IPS-18c (cell line): Measurements from ENCODE around the gene PTGS2.
A peak's percentile ranks its signal among the peaks of the same experiment; 100 is the strongest.

Source experiments
- H3K4me3 ChIP-seq: 2 replicates; pipeline ENCODE4 v1.7.0; 2013; ENCODE audit warnings: low read depth, mild to moderate bottlenecking, low read length, moderate library complexity; ENCODE audit not compliant: insufficient read depth
- H3K9me3 ChIP-seq: one replicate; pipeline ENCODE4 v1.6.1; 2013; ENCODE audit warnings: mild to moderate bottlenecking, low read length, moderate library complexity; ENCODE audit not compliant: control insufficient read depth, insufficient read depth

PTGS2 gene

GRCh38 chr1:186680245-186681061 is at the start of gene PTGS2:
Gene PTGS2 (minus strand): TSS chr1:186680423. CDS start chr1:186680290, 133 bp downstream.
- Histone ChIP-seq H3K9me3 (no peaks in the 10 kb centered on the region), H3K4me3 (peak within 1 kb of the TSS; percentile 70)

GRCh38 chr1:186722711-186723309 is 42.6 kb upstream of the PTGS2 start:
- H3K4me3 ChIP-seq, result no peak overlapping the region
- H3K9me3 ChIP-seq, result no peaks in the 10 kb centered on the region

GRCh38 chr1:186717286-186717685 is 37.1 kb upstream of the PTGS2 start:
- Histone ChIP-seq H3K4me3 (no peak overlapping the region), H3K9me3 (no peaks in the 10 kb centered on the region)

- H3K4me3 ChIP-seq, result no peak overlapping the region
- no peaks in the 10 kb centered on the region for H3K9me3 ChIP-seq
These were observed 35.9 kb upstream of the PTGS2 start for GRCh38 chr1:186715887-186716809.

DNA sequence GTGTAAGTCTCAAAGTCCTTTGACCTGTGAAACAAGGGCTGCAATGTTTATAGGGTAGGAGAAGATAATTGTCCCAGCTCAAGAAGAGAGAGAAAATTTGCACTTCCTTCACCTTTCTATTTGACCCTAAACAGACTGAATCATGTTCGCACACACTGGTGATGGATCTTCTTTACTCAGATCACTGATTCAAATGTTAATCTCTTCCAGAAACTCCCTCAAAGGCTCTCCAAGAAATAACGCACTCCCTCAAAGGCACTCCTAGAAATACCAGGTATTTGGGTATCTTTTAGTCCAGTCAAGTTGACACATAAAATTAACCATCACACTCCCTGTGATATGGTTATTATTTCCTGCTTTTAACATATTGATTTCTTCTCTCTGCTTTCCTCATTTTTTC is 30.5 kb upstream of the PTGS2 start:
- no peaks in the 10 kb centered on the region for H3K9me3 ChIP-seq
- no peak overlapping the region for H3K4me3 ChIP-seq

- H3K9me3 ChIP-seq, result no peaks in the 10 kb centered on the region
- H3K4me3 ChIP-seq, result no peak overlapping the region
These were observed 28.5 kb upstream of the PTGS2 start for GRCh38 chr1:186708694-186709097.

DNA sequence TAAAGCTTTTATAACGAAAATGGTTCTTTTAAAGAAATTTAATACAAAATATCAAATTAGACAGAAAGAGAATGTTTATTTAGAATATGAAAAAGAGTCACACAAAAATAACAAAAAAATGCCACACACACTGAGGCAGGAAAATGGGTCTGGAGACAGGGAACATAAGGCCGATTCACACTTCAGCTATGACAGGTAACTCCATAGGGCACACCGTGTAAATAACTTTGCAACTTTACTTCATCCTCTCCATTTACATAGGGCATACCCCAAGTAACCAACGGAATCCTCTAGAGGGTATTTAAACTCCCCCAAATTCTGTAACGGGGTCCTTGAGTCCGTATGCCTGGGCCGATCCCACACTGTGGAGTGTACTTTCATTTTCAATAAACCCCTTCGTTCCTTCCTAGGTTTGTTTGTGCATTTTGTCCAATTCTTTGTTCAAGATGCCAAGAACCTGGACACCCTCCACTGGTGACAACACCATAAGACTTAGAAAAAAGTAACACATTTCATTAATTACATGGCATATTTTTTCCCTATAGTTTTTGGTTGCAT is 23.1 kb upstream of the PTGS2 start:
- Histone ChIP-seq H3K4me3 (no peak overlapping the region), H3K9me3 (no peaks in the 10 kb centered on the region)

DNA sequence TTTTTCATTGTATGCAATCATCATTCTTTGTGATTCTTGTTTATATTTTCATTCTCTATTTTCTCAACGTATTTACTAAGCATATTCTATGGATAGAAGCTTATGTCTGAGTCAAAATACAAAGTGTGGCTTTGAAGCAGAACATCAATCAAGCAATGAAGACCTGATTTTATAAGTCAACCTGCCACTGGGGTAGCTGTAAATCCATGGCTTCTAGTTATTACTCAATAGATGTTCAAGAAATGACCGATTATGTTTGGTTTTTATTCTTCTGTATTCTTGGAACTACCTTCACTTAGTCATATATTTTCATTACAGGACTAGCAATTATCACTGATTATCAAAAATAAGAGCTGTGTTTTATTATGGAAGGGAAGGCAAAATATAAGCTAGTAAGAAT is 20.5 kb upstream of the PTGS2 start:
- H3K4me3 ChIP-seq, result no peak overlapping the region

GRCh38 chr1:186699519-186699918 is 19.3 kb upstream of the PTGS2 start:
- no peaks in the 10 kb centered on the region for H3K9me3 ChIP-seq
- no peak overlapping the region for H3K4me3 ChIP-seq

More for the DNA sequence above, 20.5 kb upstream of the PTGS2 start:
- H3K9me3 ChIP-seq, result no peaks in the 10 kb centered on the region

DNA sequence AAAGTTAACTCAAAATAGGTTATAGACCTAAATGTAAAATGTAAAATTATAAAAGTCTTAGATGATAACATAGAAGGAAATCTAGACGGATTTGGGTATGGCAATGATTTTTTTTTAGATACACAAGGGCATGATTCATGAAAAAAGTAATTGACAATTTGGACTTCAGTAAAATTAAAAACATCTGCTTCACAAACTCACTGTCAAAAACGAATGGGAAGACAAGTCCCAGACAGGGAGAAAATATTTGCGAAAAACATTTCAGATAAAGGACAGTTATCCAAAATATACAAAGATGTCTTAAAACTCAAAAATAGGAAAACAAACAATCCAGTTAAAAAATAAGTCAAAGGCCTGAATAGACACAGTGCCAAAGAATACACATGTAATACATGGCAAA is 9.7 kb upstream of the PTGS2 start:
- Histone ChIP-seq H3K9me3 (no peaks in the 10 kb centered on the region), H3K4me3 (no peak overlapping the region)

GRCh38 chr1:186689376-186689775 is 9.2 kb upstream of the PTGS2 start:
- Histone ChIP-seq H3K4me3 (no peak overlapping the region), H3K9me3 (no peaks in the 10 kb centered on the region)

GRCh38 chr1:186683652-186684410 is 3.6 kb upstream of the PTGS2 start:
- Histone ChIP-seq H3K4me3 (no peak overlapping the region), H3K9me3 (no peaks in the 10 kb centered on the region)

GRCh38 chr1:186682736-186683135 is 2.5 kb upstream of the PTGS2 start:
- Histone ChIP-seq H3K4me3 (no peak overlapping the region), H3K9me3 (no peaks in the 10 kb centered on the region)

DNA sequence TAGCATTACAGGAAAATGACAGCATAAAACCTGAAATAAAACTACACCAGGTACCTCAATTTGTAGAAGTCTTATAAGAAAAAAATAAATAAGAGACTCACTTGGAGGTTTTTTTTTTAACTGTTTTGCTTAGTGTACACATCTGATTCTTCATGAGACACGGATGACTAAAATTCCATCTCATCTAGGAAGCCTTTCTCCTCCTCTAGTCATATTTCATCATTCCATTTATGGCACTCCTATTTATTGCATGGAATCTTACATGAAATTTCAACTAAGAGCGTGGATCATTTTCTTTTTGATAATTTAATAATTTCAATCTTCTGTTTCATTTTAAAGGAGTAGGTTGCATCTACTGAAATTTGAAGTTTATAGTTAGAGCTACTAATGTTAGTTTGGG is 1.6 kb upstream of the PTGS2 start:
- Histone ChIP-seq H3K4me3 (no peak overlapping the region), H3K9me3 (no peaks in the 10 kb centered on the region)

DNA sequence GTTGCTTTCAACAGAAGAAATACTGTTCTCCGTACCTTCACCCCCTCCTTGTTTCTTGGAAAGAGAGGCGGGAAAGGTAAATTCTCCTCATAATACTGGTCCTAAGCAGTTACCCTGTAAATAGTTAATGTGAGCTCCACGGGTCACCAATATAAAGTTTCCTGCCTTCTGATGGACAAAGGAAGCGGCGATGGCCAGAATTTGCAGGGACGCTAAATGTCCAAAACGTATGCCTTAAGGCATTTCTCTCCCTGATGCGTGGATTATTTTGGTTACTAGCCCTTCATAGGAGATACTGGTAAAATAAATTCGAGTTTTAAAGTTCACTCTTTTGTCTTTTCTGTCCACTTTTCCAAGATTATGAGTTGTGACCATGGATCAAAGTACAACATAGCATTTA is 898 bp upstream of the PTGS2 start:
- H3K9me3 ChIP-seq, result no peaks in the 10 kb centered on the region
- peak overlapping the region; percentile 70; the same call in 1 of the 2 replicates for H3K4me3 ChIP-seq

GRCh38 chr1:186679924-186680244 is 339 bp downstream of the PTGS2 start:
- Histone ChIP-seq H3K9me3 (no peaks in the 10 kb centered on the region), H3K4me3 (peak overlapping the region; percentile 70; the same call in 1 of the 2 replicates)

GRCh38 chr1:186678155-186678554 is 2.1 kb downstream of the PTGS2 start:
- Histone ChIP-seq H3K4me3 (no peak overlapping the region), H3K9me3 (no peaks in the 10 kb centered on the region)
